Umbilical cord (tissue), 2 donors: ENCODE data around the gene RNF31. TPM values are rescaled to one million over a fixed set of nuclear protein-coding genes. Genes with fewer than 3 reads are reported as not detected.

ENCODE experiments used
- DNase-seq: peaks from one replicate; pipeline ENCODE4 v3.0.0-alpha.2; 2015; ENCODE audit warnings: low spot score
- total RNA-seq: library from RNA; depleted of rRNA; stranded (reverse); fragments of >200 nt; gene quantifications from one replicate; pipeline ENCODE4 v1.2.3, GENCODE V29; 2014; ENCODE audit warnings: low replicate concordance; ENCODE audit not compliant: insufficient read depth

Gene RNF31
- total RNA-seq, 1 donor from 2014 or later, result 22.6 TPM

GRCh38 chr14:24159777-24160498, 12.6 kb downstream of the RNF31 start:
- no peak for DNase-seq

GRCh38 chr14:24160499-24160849, 13.2 kb downstream of the RNF31 start:
- DNase-seq, result no peak

- DNase-seq, result peak; percentile 97
Observed at GRCh38 chr14:24160850-24161804, 13.8 kb downstream of the RNF31 start, which contains the start of gene IRF9. Gene IRF9, plus strand, starts transcription at chr14:24161265. Its CDS starts 880 bp downstream, at chr14:24162145.

GRCh38 chr14:24162093-24162492, 14.8 kb downstream of the RNF31 start:
- DNase-seq, result no peak

GRCh38 chr14:24164518-24164991, 17.3 kb downstream of the RNF31 start:
- no peak for DNase-seq

GRCh38 chr14:24165785-24166184, 18.5 kb downstream of the RNF31 start:
- DNase-seq, result no peak

GRCh38 chr14:24167469-24168114, 20.3 kb downstream of the RNF31 start:
- no peak for DNase-seq

GRCh38 chr14:24171422-24172260, 24.3 kb downstream of the RNF31 start, which contains the start of gene REC8:
Gene REC8, plus strand, starts transcription at chr14:24172080. Its CDS starts 473 bp downstream, at chr14:24172553.
- DNase-seq, result peak; percentile 97

GRCh38 chr14:24172261-24172860, 25.1 kb downstream of the RNF31 start:
- no peak for DNase-seq

- DNase-seq, result no peak
Observed at GRCh38 chr14:24172871-24173281, 25.6 kb downstream of the RNF31 start.

- no peak for DNase-seq
Observed at GRCh38 chr14:24176599-24176998, 29.3 kb downstream of the RNF31 start.

- no peak for DNase-seq
Observed at GRCh38 chr14:24177041-24177825, 29.9 kb downstream of the RNF31 start.

- no peak for DNase-seq
Observed at GRCh38 chr14:24177891-24178290, 30.6 kb downstream of the RNF31 start.

GRCh38 chr14:24178399-24179178, 31.3 kb downstream of the RNF31 start:
- DNase-seq, result no peak

GRCh38 chr14:24179294-24179960, 32.1 kb downstream of the RNF31 start:
- DNase-seq, result no peak

GRCh38 chr14:24179961-24180796, 32.9 kb downstream of the RNF31 start:
- no peak for DNase-seq

GRCh38 chr14:24181371-24182077, 34.2 kb downstream of the RNF31 start:
- no peak for DNase-seq
